H9 (cell line): Measurements from ENCODE around the gene SP3. TPM values are rescaled to one million over a fixed set of nuclear protein-coding genes. Genes with fewer than 3 reads are reported as not detected.

Source experiments
- DNase-seq: peaks from one replicate; pipeline ENCODE4 v3.0.0-alpha.2; 2017
- H2AFZ ChIP-seq: one replicate; pipeline ENCODE4 v1.6.1; 2013; ENCODE audit warnings: mild to moderate bottlenecking, low read length, control low read depth, moderate library complexity
- H2AK5ac ChIP-seq: 2 replicates; pipeline ENCODE4 v1.6.1; 2013; ENCODE audit warnings: low read length, control low read depth, mixed read lengths; ENCODE audit not compliant: insufficient read length
- H2BK120ac ChIP-seq: one replicate; pipeline ENCODE4 v1.6.1; 2013; ENCODE audit warnings: low read depth, mild to moderate bottlenecking, low read length, control low read depth, inconsistent platforms; ENCODE audit not compliant: poor library complexity, severe bottlenecking
- H2BK12ac ChIP-seq: 2 replicates; pipeline ENCODE4 v1.6.1; 2013; ENCODE audit warnings: low read length, control low read depth, mixed read lengths, low read depth; ENCODE audit not compliant: insufficient read length
- H2BK15ac ChIP-seq: 2 replicates; pipeline ENCODE4 v1.6.1; 2013; ENCODE audit warnings: low read depth, low read length, control low read depth
- H2BK20ac ChIP-seq: one replicate; pipeline ENCODE4 v1.6.1; 2013; ENCODE audit warnings: low read depth, mild to moderate bottlenecking, low read length, control low read depth, inconsistent platforms; ENCODE audit not compliant: poor library complexity, severe bottlenecking
- H2BK5ac ChIP-seq: 2 replicates; pipeline ENCODE4 v1.6.1; 2013; ENCODE audit warnings: low read length, control low read depth, mixed read lengths; ENCODE audit not compliant: insufficient read length
- H3K14ac ChIP-seq: 2 replicates; pipeline ENCODE4 v1.6.1; 2013; ENCODE audit warnings: low read length, control low read depth; ENCODE audit not compliant: insufficient read depth
- H3K18ac ChIP-seq: 2 replicates; pipeline ENCODE4 v1.6.1; 2013; ENCODE audit warnings: low read depth, mild to moderate bottlenecking, mixed read lengths, low read length, control low read depth; ENCODE audit not compliant: insufficient read length
- H3K23ac ChIP-seq: 2 replicates; pipeline ENCODE4 v1.6.1; 2013; ENCODE audit warnings: low read length, control low read depth, mixed read lengths, low read depth; ENCODE audit not compliant: insufficient read length
- H3K23me2 ChIP-seq: 2 replicates; pipeline ENCODE4 v1.6.1; 2013; ENCODE audit warnings: low read depth, mild to moderate bottlenecking, mixed read lengths, low read length, control low read depth; ENCODE audit not compliant: insufficient read length, poor library complexity, severe bottlenecking
- H3K27ac ChIP-seq: 2 replicates; pipeline ENCODE4 v1.5.1; 2013; ENCODE audit warnings: low read length, control low read depth, mixed read lengths, low read depth; ENCODE audit not compliant: insufficient read length
- H3K27me3 ChIP-seq: 2 replicates; pipeline ENCODE4 v1.6.1; 2013; ENCODE audit warnings: low read length, control low read depth, inconsistent platforms; ENCODE audit not compliant: insufficient read depth
- H3K4ac ChIP-seq: 2 replicates; pipeline ENCODE4 v1.6.1; 2013; ENCODE audit warnings: low read depth, mild to moderate bottlenecking, control low read depth, inconsistent platforms, low read length, moderate library complexity
- H3K4me1 ChIP-seq: 2 replicates; pipeline ENCODE4 v1.6.1; 2013; ENCODE audit warnings: low read length, control low read depth, inconsistent platforms; ENCODE audit not compliant: insufficient read depth
- H3K4me2 ChIP-seq: 2 replicates; pipeline ENCODE4 v1.6.1; 2013; ENCODE audit warnings: low read length, control low read depth, mixed read lengths; ENCODE audit not compliant: insufficient read length, insufficient read depth
- H3K56ac ChIP-seq: 2 replicates; pipeline ENCODE4 v1.6.1; 2013; ENCODE audit warnings: low read depth, mild to moderate bottlenecking, mixed read lengths, low read length, control low read depth; ENCODE audit not compliant: insufficient read length
- H3K79me1 ChIP-seq: 2 replicates; pipeline ENCODE4 v1.6.1; 2013; ENCODE audit warnings: low read depth, mild to moderate bottlenecking, moderate library complexity, low read length, control low read depth, inconsistent platforms; ENCODE audit not compliant: insufficient read depth, poor library complexity, severe bottlenecking
- H3K79me2 ChIP-seq: 2 replicates; pipeline ENCODE4 v1.6.1; 2013; ENCODE audit warnings: low read length, control low read depth, inconsistent platforms; ENCODE audit not compliant: insufficient read depth
- H3K9ac ChIP-seq: 2 replicates; pipeline ENCODE4 v1.6.1; 2013; ENCODE audit warnings: low read length, control low read depth, mixed read lengths; ENCODE audit not compliant: insufficient read length; ENCODE audit errors: extremely low read depth
- H3K9me3 ChIP-seq: one replicate; pipeline ENCODE4 v1.6.1; 2013; ENCODE audit warnings: low read depth, low read length, inconsistent platforms; ENCODE audit not compliant: control insufficient read depth
- H3T11ph ChIP-seq: one replicate; pipeline ENCODE4 v1.6.1; 2013; ENCODE audit warnings: mild to moderate bottlenecking, low read length, control low read depth, inconsistent platforms
- H4K20me1 ChIP-seq: one replicate; pipeline ENCODE4 v1.6.1; 2013; ENCODE audit not compliant: control insufficient read depth, insufficient read length, insufficient read depth
- H4K5ac ChIP-seq: 2 replicates; pipeline ENCODE4 v1.6.1; 2013; ENCODE audit warnings: low read depth, mild to moderate bottlenecking, mixed read lengths, low read length, control low read depth; ENCODE audit not compliant: insufficient read length
- H4K8ac ChIP-seq: replicated peaks from 2 replicates; pipeline ENCODE4 v1.6.1; 2013; ENCODE audit warnings: low read length, control low read depth, mixed read lengths, low read depth; ENCODE audit not compliant: insufficient read length
- H4K91ac ChIP-seq: 2 replicates; pipeline ENCODE4 v1.6.1; 2013; ENCODE audit warnings: low read depth, mild to moderate bottlenecking, moderate library complexity, mixed read lengths, low read length, control low read depth; ENCODE audit not compliant: insufficient read length
- H3K27ac Mint-ChIP-seq, 3 experiments: 2 replicates in 2 of 3; 3 replicates in 1 of 3; pipeline ENCODE4 v1.8.0; 2020 to 2021; ENCODE audit warnings: mixed read lengths in 3 of 3, mild to moderate bottlenecking in 1 of 3, moderate library complexity in 1 of 3
- H3K27me3 Mint-ChIP-seq: 2 replicates; pipeline ENCODE4 v1.8.0; 2021; ENCODE audit warnings: low read depth, mild to moderate bottlenecking, moderate library complexity, mixed read lengths
- H3K36me3 Mint-ChIP-seq, 3 experiments: 2 replicates in 2 of 3; 3 replicates in 1 of 3; pipeline ENCODE4 v1.8.0; 2020 to 2021; ENCODE audit warnings: low read depth in 3 of 3, mixed read lengths in 3 of 3; ENCODE audit not compliant: insufficient read depth in 1 of 3
- H3K4me1 Mint-ChIP-seq, 2 experiments: 2 replicates each; pipeline ENCODE4 v1.8.0; 2020; ENCODE audit warnings: mixed read lengths in 2 of 2
- H3K4me3 Mint-ChIP-seq, 2 experiments: 2 replicates in 1 of 2; 3 replicates in 1 of 2; pipeline ENCODE4 v1.8.0; 2020 to 2021; ENCODE audit warnings: mild to moderate bottlenecking in 2 of 2, mixed read lengths in 2 of 2, moderate library complexity in 1 of 2
- H3K9me3 Mint-ChIP-seq, 2 experiments: 2 replicates in 1 of 2; 3 replicates in 1 of 2; pipeline ENCODE4 v1.8.0; 2020; ENCODE audit warnings: mild to moderate bottlenecking in 2 of 2, mixed read lengths in 2 of 2, moderate library complexity in 1 of 2
- WGBS: extraction: QIAGEN DNeasy Blood & Tissue Kit; methylation state at CpG from one replicate; pipeline ENCODE4 v1.1.7; 2013; ENCODE audit warnings: missing lambda C conversion rate, low lambda C conversion rate, mixed read lengths; ENCODE audit not compliant: insufficient read length; ENCODE audit errors: extremely low coverage; 5-methylcytosine and 5-hydroxymethylcytosine counted together
- total RNA-seq: library from RNA; stranded (reverse); gene quantifications from 2 replicates; pipeline ENCODE4 v1.2.1, GENCODE V29; 2021
- TF ChIP-seq, protein P1 (sequence below): fragments of 200-600 bp; sonication (generic); conservative IDR thresholded peaks from 3 replicates; pipeline ENCODE4 v1.8.0; 2021; ENCODE audit warnings: antibody characterized with exemption, mild to moderate bottlenecking

Gene SP3
- total RNA-seq, 1 experiment from 2014 or later = 86.3 TPM

DNA sequence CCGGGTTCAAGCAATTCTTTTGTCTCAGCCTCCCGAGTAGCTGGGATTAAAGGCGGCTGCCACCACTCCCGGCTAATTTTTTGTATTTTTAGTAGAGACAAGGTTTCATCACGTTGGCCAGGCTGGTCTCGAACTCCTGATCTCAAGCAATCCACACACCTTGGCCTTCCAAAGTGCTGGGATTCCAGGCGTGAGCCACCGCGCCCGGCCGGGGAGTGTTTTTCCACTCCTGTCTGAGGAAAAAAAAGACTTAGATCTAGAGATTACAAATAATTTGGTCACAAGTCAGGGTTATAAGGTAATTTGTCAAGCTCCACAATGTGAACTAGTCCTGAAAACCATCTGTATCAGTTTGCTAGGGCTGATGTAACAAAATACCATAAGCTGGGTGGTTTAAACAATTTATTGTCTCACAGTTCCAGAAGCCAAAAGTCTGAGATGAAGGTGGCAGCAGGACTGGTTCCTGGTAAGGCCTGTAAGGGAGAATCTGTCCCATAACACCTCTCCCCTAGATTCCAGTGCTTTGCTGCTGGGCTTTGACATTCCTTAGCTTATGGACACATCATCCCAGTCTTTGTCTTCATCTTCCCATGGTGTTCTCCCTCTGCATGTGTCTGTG is 40.7 kb upstream of the SP3 start:
- H3K4me1 ChIP-seq = no peaks in the 10 kb centered on the region; the same call in 1 of the 2 replicates
- no peak overlapping the region for H3K18ac ChIP-seq
- no peaks in the 10 kb centered on the region for H3K23me2 ChIP-seq
- no peak overlapping the region for H2BK120ac ChIP-seq
- H3K56ac ChIP-seq = no peak overlapping the region
- H3K9me3 Mint-ChIP-seq = no peaks in the 10 kb centered on the region; a peak in 1 of 5 replicates
- no peak overlapping the region for H2BK15ac ChIP-seq
- no peak for DNase-seq
- no peak overlapping the region for H2AK5ac ChIP-seq
- no peak overlapping the region for H3T11ph ChIP-seq
- no peak overlapping the region for H2BK12ac ChIP-seq
- no peak overlapping the region for H3K4me2 ChIP-seq
- H3K27me3 ChIP-seq = no peaks in the 10 kb centered on the region
- H3K14ac ChIP-seq = no peak overlapping the region
- no peaks in the 10 kb centered on the region for H3K36me3 Mint-ChIP-seq
- H4K5ac ChIP-seq = no peak overlapping the region
- H3K27ac Mint-ChIP-seq = no peak overlapping the region
- H2BK5ac ChIP-seq = no peak overlapping the region
- no peak overlapping the region for H4K8ac ChIP-seq
- H3K79me1 ChIP-seq = no peaks in the 10 kb centered on the region
- H4K91ac ChIP-seq = no peak overlapping the region
- no peak overlapping the region for H2AFZ ChIP-seq
- no peaks in the 10 kb centered on the region for H3K9me3 ChIP-seq
- H3K79me2 ChIP-seq = no peaks in the 10 kb centered on the region
- H3K4ac ChIP-seq = no peak overlapping the region
- H3K27ac ChIP-seq = no peak overlapping the region
- H3K27me3 Mint-ChIP-seq = no peaks in the 10 kb centered on the region
- H3K23ac ChIP-seq = no peak overlapping the region
- TF ChIP-seq, protein P1, sequence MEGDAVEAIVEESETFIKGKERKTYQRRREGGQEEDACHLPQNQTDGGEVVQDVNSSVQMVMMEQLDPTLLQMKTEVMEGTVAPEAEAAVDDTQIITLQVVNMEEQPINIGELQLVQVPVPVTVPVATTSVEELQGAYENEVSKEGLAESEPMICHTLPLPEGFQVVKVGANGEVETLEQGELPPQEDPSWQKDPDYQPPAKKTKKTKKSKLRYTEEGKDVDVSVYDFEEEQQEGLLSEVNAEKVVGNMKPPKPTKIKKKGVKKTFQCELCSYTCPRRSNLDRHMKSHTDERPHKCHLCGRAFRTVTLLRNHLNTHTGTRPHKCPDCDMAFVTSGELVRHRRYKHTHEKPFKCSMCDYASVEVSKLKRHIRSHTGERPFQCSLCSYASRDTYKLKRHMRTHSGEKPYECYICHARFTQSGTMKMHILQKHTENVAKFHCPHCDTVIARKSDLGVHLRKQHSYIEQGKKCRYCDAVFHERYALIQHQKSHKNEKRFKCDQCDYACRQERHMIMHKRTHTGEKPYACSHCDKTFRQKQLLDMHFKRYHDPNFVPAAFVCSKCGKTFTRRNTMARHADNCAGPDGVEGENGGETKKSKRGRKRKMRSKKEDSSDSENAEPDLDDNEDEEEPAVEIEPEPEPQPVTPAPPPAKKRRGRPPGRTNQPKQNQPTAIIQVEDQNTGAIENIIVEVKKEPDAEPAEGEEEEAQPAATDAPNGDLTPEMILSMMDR = no peak
- no peak overlapping the region for H3K9ac ChIP-seq
- H3K4me3 Mint-ChIP-seq = no peak overlapping the region
- H3K4me1 Mint-ChIP-seq = peaks cover 10 to 12% of the 10 kb centered on the region in 2 experiments
- no peaks in the 10 kb centered on the region for H4K20me1 ChIP-seq
- no peak overlapping the region for H2BK20ac ChIP-seq
- WGBS = no CpG with 5 or more reads among the region's 11 CpGs
